Stomach (tissue), 9 donors: ENCODE results near the gene CALN1. TPM values are rescaled to one million over a fixed set of nuclear protein-coding genes. Genes with fewer than 3 reads are reported as not detected.

ENCODE experiments used
- DNase-seq, 2 donors: peaks; one replicate each; pipeline versions ENCODE4 v3.0.0 to v3.0.0-alpha.2; 2013 to 2019
- H3K27ac ChIP-seq, 5 donors: fragments of 200-600 bp in 4 of 5; sonication (generic) in 4 of 5; one replicate each; pipeline ENCODE4 v1.5.1; 2013 to 2019; ENCODE audit warnings: mild to moderate bottlenecking in 1 of 5, moderate library complexity in 1 of 5
- H3K27me3 ChIP-seq, 3 donors: fragments of 200-600 bp; sonication (generic); one replicate each; pipeline ENCODE4 v1.5.1; 2017 to 2019; ENCODE audit warnings: mixed run types in 1 of 3
- H3K36me3 ChIP-seq, 4 donors: fragments of 200-600 bp; sonication (generic); 1 replicate in 3 of 4; 2 replicates in 1 of 4; pipeline ENCODE4 v1.5.1; 2016 to 2019
- H3K4me1 ChIP-seq, 4 donors: fragments of 200-600 bp; sonication (generic); one replicate each; pipeline ENCODE4 v1.5.1; 2016 to 2019
- H3K4me3 ChIP-seq, 4 donors: fragments of 200-600 bp; sonication (generic) in 3 of 4; one replicate each; pipeline ENCODE4 v1.5.1; 2016 to 2019; ENCODE audit warnings: mild to moderate bottlenecking in 1 of 4
- H3K9me3 ChIP-seq, 4 donors: fragments of 200-600 bp; sonication (generic); one replicate each; pipeline ENCODE4 v1.5.1; 2016 to 2019
- EP300 ChIP-seq: sonication (generic); formaldehyde crosslinking; IDR thresholded peaks from one replicate; pipeline ENCODE4 v1.6.1; 2017; ENCODE audit warnings: antibody characterized with exemption
- POLR2A ChIP-seq, 4 donors: fragments of 450-650 bp; IDR thresholded peaks; one replicate each; pipeline ENCODE4 v1.6.1; 2016; ENCODE audit warnings: antibody characterized with exemption in 4 of 4, control low read depth in 2 of 4, mild to moderate bottlenecking in 1 of 4, moderate library complexity in 1 of 4
- POLR2AphosphoS5 ChIP-seq, 3 donors: sonication (generic); formaldehyde crosslinking; IDR thresholded peaks; one replicate each; pipeline ENCODE4 v1.6.1; 2016; ENCODE audit warnings: antibody characterized with exemption in 3 of 3
- WGBS, 5 donors: extraction: QIAGEN DNeasy Blood & Tissue Kit in 3 of 5; methylation state at CpG; one replicate each; pipeline versions ENCODE4 v1.1.5 to v1.1.7; 2013 to 2018; 5-methylcytosine and 5-hydroxymethylcytosine counted together
- intact Hi-C: fragments of 100-400 bp; cut with DNase I; formaldehyde crosslinking; loops from one replicate; pipeline ENCODE4 v1.15.1; 2023; ENCODE audit warnings: low total_unique reads
- polyA plus RNA-seq, 3 donors: library from polyadenylated mRNA; stranded (reverse); fragments of 200-250 nt; gene quantifications; one replicate each; pipeline ENCODE4 v1.2.3, GENCODE V29; 2013
- total RNA-seq, 5 donors: library from RNA; depleted of rRNA; stranded (reverse); fragments of >200 nt; gene quantifications; one replicate each; pipeline versions ENCODE4 v1.1.0 to v1.2.3, GENCODE V29; 2014 to 2016
- TF ChIP-seq, protein P1 (sequence below), 7 experiments: fragments of 450-650 bp in 4 of 7; fragments of 200-600 bp in 3 of 7; sonication (generic) in 3 of 7; IDR thresholded peaks; one replicate each; pipeline ENCODE4 v1.5.1; 2016 to 2019; ENCODE audit warnings: antibody characterized with exemption in 7 of 7, control low read depth in 2 of 7, mild to moderate bottlenecking in 1 of 7
- donor health status: healthy with polysubstance abuse.
- donor health status: Bipolar disorder and iron deficiency.
- donor health status: healthy.

The CALN1 gene
- total and polyA plus RNA-seq, 8 donors: under 0.01 to 51.9 (median 0.37) TPM; not detected in 5

DNA sequence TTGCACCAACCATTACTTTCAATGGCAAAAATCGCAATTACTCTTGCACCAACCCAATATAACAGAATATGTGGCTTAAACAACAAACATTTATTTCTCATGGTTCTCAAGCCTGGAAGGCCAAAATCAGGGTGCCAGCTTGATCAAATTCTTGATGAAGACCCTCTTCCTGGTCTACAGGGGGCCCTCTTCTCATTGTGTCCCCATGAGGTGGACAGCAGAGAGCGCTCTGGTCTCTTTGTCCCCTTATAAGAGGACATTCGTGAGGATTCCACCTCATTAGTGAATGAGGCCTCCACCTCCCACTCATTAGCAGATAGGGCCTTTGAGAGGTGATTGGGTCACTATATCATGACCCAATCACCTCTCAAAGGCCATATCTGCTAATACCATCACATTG lies 120.0 kb downstream of the CALN1 start:
- H3K27ac ChIP-seq: no peak overlapping the region
- TF ChIP-seq EP300: no peak
- no peak for TF ChIP-seq POLR2A (IDR thresholded peaks at IDR 0.05)
- TF ChIP-seq, protein P1, sequence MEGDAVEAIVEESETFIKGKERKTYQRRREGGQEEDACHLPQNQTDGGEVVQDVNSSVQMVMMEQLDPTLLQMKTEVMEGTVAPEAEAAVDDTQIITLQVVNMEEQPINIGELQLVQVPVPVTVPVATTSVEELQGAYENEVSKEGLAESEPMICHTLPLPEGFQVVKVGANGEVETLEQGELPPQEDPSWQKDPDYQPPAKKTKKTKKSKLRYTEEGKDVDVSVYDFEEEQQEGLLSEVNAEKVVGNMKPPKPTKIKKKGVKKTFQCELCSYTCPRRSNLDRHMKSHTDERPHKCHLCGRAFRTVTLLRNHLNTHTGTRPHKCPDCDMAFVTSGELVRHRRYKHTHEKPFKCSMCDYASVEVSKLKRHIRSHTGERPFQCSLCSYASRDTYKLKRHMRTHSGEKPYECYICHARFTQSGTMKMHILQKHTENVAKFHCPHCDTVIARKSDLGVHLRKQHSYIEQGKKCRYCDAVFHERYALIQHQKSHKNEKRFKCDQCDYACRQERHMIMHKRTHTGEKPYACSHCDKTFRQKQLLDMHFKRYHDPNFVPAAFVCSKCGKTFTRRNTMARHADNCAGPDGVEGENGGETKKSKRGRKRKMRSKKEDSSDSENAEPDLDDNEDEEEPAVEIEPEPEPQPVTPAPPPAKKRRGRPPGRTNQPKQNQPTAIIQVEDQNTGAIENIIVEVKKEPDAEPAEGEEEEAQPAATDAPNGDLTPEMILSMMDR (IDR thresholded peaks at IDR 0.05): no peak
- no peak for TF ChIP-seq POLR2AphosphoS5 (IDR thresholded peaks at IDR 0.05)
- peaks cover 0 to 14% (median 4%) of the 10 kb centered on the region in 4 donors for H3K9me3 ChIP-seq
- no peak overlapping the region for H3K4me3 ChIP-seq
- no peak for DNase-seq
- no peaks in the 10 kb centered on the region for H3K36me3 ChIP-seq
- no peaks in the 10 kb centered on the region for H3K4me1 ChIP-seq
- intact Hi-C loops: no loop called here
- 86 to 93% (median 90%) methylated on average over 3 of the region's 3 CpGs for WGBS, 5 donors
- H3K27me3 ChIP-seq: no peaks in the 10 kb centered on the region

DNA sequence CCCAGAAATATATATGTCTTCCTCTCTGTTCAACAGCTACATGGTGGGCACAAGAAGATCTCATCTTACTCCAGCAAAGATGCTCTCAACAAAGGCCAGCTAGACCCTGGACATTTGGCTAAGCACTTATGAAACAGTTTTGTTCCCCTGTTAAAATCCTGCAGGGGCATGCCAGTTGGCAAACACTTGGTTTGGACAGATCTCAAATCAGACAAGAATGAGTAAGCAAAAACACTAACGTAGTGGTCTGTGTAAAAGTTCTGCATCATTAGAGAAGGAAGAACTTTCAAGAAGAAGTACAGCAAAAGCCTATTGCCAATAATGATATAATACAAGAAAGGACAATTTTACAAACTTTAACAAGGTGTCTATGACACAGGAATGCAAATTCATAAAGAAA lies 125.6 kb downstream of the CALN1 start:
- intact Hi-C loops: no loop called here

DNA sequence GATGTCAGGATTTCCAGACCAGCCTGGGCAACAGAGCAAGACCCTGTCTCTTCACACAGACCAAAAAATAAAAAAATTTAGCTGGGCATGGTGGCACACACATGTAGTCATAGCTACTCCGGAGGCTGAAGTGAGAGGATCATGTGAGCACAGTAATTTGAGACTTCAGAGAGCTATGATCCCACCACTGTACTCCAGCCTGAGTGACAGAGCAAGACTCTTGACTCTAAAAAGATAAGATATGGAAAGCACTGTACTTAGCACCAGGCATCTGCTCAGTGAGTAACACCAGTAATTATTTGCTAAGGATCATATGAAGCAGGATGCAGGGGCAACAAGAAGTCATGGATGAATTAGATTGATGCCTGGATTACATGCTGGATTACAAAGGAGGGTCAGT lies 128.8 kb downstream of the CALN1 start:
- 81 to 100% (median 92%) methylated on average over 1 of the region's 1 CpG for WGBS, 5 donors

More for the DNA sequence above, 125.6 kb downstream of the CALN1 start:
- no peak for DNase-seq
- Histone ChIP-seq H3K4me3 (no peak overlapping the region), H3K9me3 (peaks cover 0 to 15% (median 6%) of the 10 kb centered on the region in 4 donors), H3K36me3 (no peaks in the 10 kb centered on the region), H3K4me1 (no peaks in the 10 kb centered on the region), H3K27me3 (no peaks in the 10 kb centered on the region), H3K27ac (no peak overlapping the region)
- TF ChIP-seq, protein P1 (IDR thresholded peaks at IDR 0.05): no peak
- no peak for TF ChIP-seq EP300
- TF ChIP-seq POLR2A (IDR thresholded peaks at IDR 0.05): no peak
- TF ChIP-seq POLR2AphosphoS5 (IDR thresholded peaks at IDR 0.05): no peak
- 2 to 7% (median 5%) methylated on average over 1 of the region's 1 CpG for WGBS, 5 donors

DNA sequence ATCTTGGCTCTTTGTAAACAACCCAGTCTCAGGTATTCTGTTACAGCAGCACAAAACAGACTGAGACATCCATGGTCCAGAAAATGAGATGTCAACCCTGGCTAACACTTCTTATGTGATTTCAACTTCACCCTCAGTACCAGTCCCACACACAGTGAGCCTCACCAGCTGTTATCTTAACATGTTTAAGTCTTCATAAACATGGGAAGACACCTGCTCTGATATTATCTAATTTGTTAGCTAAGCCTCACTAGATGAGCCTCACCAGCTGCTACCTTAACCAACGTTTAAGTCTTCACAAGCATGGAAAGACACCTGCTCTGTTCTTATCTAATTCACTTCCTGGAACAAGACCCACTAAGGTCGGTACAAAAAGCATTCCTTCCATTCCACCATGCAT lies 130.8 kb downstream of the CALN1 start:
- intact Hi-C loops: no loop called here
- DNase-seq: no peak
- no peaks in the 10 kb centered on the region for H3K27me3 ChIP-seq
- no peaks in the 10 kb centered on the region for H3K4me1 ChIP-seq
- TF ChIP-seq EP300: no peak
- TF ChIP-seq POLR2A (IDR thresholded peaks at IDR 0.05): no peak
- TF ChIP-seq, protein P1 (IDR thresholded peaks at IDR 0.05): no peak
- TF ChIP-seq POLR2AphosphoS5 (IDR thresholded peaks at IDR 0.05): no peak
- H3K4me3 ChIP-seq: no peak overlapping the region
- peaks cover 0 to 24% (median 15%) of the 10 kb centered on the region in 4 donors for H3K9me3 ChIP-seq
- WGBS, 5 donors: 29 to 39% (median 34%) methylated on average over 2 of the region's 2 CpGs
- H3K36me3 ChIP-seq: no peaks in the 10 kb centered on the region
- H3K27ac ChIP-seq: no peak overlapping the region

More for the DNA sequence above, 128.8 kb downstream of the CALN1 start:
- TF ChIP-seq EP300 (no peak), POLR2A (IDR thresholded peaks at IDR 0.05) (no peak), POLR2AphosphoS5 (IDR thresholded peaks at IDR 0.05) (no peak)
- TF ChIP-seq, protein P1 (IDR thresholded peaks at IDR 0.05): no peak
- Histone ChIP-seq H3K4me1 (no peaks in the 10 kb centered on the region), H3K36me3 (no peaks in the 10 kb centered on the region), H3K27ac (no peak overlapping the region), H3K9me3 (peaks cover 0 to 8% (median 3%) of the 10 kb centered on the region in 4 donors), H3K4me3 (no peak overlapping the region), H3K27me3 (no peaks in the 10 kb centered on the region)
- DNase-seq: no peak
- intact Hi-C loops: no loop called here
